ENCODE data around the gene CALML3. TPM values are rescaled to one million over a fixed set of nuclear protein-coding genes. Genes with fewer than 3 reads are reported as not detected.

Gene CALML3
- total RNA-seq, 2 experiments from 2014 or later = not detected

GRCh38 chr10:5540891-5541290 lies 16.1 kb downstream of the CALML3 start:
- Histone ChIP-seq H3K9me3 (ENCODE audit: low read length) (peaks cover 10% of the 10 kb centered on the region), H2AFZ (ENCODE audit: low read length) (no peak overlapping the region), H4K20me1 (ENCODE audit: insufficient read depth, low read length) (no peaks in the 10 kb centered on the region), H3K27ac (ENCODE audit: low read depth, low read length, poor library complexity, severe bottlenecking) (no peak overlapping the region), H3K4me2 (ENCODE audit: low read length) (no peak overlapping the region), H3K9me2 (ENCODE audit: insufficient read depth, low read length) (no peaks in the 10 kb centered on the region), H3K36me3 (ENCODE audit: insufficient read depth, low read length) (no peaks in the 10 kb centered on the region), H3K4me3 (ENCODE audit: low read depth, low read length, poor library complexity, severe bottlenecking) (no peak overlapping the region), H3K79me2 (ENCODE audit: insufficient read depth, low read depth, low read length) (no peaks in the 10 kb centered on the region), H3K4me1 (ENCODE audit: insufficient read depth, low read length, poor library complexity, severe bottlenecking) (no peaks in the 10 kb centered on the region)
- CTCF ChIA-PET (ENCODE audit: unreplicated experiment) = no interaction called here
- no TSS peak for BruUV-seq (replicated peaks)
- intact Hi-C loops (cut with micrococcal nuclease; ENCODE audit: unreplicated experiment) = no loop called here
- TF ChIP-seq, protein P1, sequence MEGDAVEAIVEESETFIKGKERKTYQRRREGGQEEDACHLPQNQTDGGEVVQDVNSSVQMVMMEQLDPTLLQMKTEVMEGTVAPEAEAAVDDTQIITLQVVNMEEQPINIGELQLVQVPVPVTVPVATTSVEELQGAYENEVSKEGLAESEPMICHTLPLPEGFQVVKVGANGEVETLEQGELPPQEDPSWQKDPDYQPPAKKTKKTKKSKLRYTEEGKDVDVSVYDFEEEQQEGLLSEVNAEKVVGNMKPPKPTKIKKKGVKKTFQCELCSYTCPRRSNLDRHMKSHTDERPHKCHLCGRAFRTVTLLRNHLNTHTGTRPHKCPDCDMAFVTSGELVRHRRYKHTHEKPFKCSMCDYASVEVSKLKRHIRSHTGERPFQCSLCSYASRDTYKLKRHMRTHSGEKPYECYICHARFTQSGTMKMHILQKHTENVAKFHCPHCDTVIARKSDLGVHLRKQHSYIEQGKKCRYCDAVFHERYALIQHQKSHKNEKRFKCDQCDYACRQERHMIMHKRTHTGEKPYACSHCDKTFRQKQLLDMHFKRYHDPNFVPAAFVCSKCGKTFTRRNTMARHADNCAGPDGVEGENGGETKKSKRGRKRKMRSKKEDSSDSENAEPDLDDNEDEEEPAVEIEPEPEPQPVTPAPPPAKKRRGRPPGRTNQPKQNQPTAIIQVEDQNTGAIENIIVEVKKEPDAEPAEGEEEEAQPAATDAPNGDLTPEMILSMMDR (conservative IDR thresholded peaks at IDR 0.05; ENCODE audit: low read length) = no peak
- no peak for TF ChIP-seq EZH2phosphoT487 (IDR thresholded peaks at IDR 0.05; ENCODE audit: borderline replicate concordance, low read depth, low read length)
- DNase-seq (ENCODE audit: low spot score) = no peak
- POLR2A ChIA-PET = no interaction called here

- H3K4me1 ChIP-seq (ENCODE audit: insufficient read depth, low read length, poor library complexity, severe bottlenecking) = no peaks in the 10 kb centered on the region
- TF ChIP-seq, protein P1 (conservative IDR thresholded peaks at IDR 0.05; ENCODE audit: low read length) = no peak
- TF ChIP-seq EZH2phosphoT487 (IDR thresholded peaks at IDR 0.05; ENCODE audit: borderline replicate concordance, low read depth, low read length) = no peak
- no peak overlapping the region for H3K4me2 ChIP-seq (ENCODE audit: low read length)
- intact Hi-C loops (cut with micrococcal nuclease; ENCODE audit: unreplicated experiment) = no loop called here
- BruUV-seq (replicated peaks) = no TSS peak
- no peaks in the 10 kb centered on the region for H4K20me1 ChIP-seq (ENCODE audit: insufficient read depth, low read length)
- H2AFZ ChIP-seq (ENCODE audit: low read length) = no peak overlapping the region
- no peak for DNase-seq (ENCODE audit: low spot score)
- no peaks in the 10 kb centered on the region for H3K36me3 ChIP-seq (ENCODE audit: insufficient read depth, low read length)
- ChIA-PET CTCF (ENCODE audit: unreplicated experiment) (no interaction called here), POLR2A (no interaction called here)
- peaks cover 10% of the 10 kb centered on the region for H3K9me3 ChIP-seq (ENCODE audit: low read length)
- no peaks in the 10 kb centered on the region for H3K9me2 ChIP-seq (ENCODE audit: insufficient read depth, low read length)
- H3K79me2 ChIP-seq (ENCODE audit: insufficient read depth, low read depth, low read length) = no peaks in the 10 kb centered on the region
- no peak overlapping the region for H3K4me3 ChIP-seq (ENCODE audit: low read depth, low read length, poor library complexity, severe bottlenecking)
- H3K27ac ChIP-seq (ENCODE audit: low read depth, low read length, poor library complexity, severe bottlenecking) = no peak overlapping the region
Observed at GRCh38 chr10:5542100-5542499, 17.3 kb downstream of the CALML3 start.

DNA sequence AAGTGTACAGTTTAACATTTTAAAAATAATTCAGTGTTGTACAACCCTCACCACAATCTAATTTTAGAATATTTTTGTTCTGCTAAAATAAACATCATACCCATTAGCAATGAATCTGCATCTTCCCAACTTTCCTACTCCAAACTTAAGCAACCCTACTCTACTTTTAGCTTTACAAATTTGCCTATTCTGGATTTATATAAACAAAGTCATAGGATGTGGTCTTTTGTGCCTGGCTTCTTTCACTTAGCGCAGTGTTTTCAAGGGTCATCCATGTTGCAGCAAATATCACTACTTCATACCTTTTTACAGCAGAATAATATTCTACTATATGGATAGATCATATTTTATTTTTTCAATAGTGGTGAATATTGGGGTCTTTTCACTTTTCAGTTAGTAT lies 18.9 kb downstream of the CALML3 start:
- no peak overlapping the region for H3K4me2 ChIP-seq (ENCODE audit: low read length)
- H3K36me3 ChIP-seq (ENCODE audit: insufficient read depth, low read length) = no peaks in the 10 kb centered on the region
- peaks cover 10% of the 10 kb centered on the region for H3K9me3 ChIP-seq (ENCODE audit: low read length)
- no peaks in the 10 kb centered on the region for H4K20me1 ChIP-seq (ENCODE audit: insufficient read depth, low read length)
- H2AFZ ChIP-seq (ENCODE audit: low read length) = no peak overlapping the region
- no peak for DNase-seq (ENCODE audit: low spot score)
- intact Hi-C loops (cut with micrococcal nuclease; ENCODE audit: unreplicated experiment) = no loop called here
- CTCF ChIA-PET (ENCODE audit: unreplicated experiment) = no interaction called here
- TF ChIP-seq, protein P1 (conservative IDR thresholded peaks at IDR 0.05; ENCODE audit: low read length) = no peak
- no peak for TF ChIP-seq EZH2phosphoT487 (IDR thresholded peaks at IDR 0.05; ENCODE audit: borderline replicate concordance, low read depth, low read length)
- H3K27ac ChIP-seq (ENCODE audit: low read depth, low read length, poor library complexity, severe bottlenecking) = no peak overlapping the region
- no TSS peak for BruUV-seq (replicated peaks)
- POLR2A ChIA-PET = no interaction called here
- no peaks in the 10 kb centered on the region for H3K9me2 ChIP-seq (ENCODE audit: insufficient read depth, low read length)
- no peak overlapping the region for H3K4me3 ChIP-seq (ENCODE audit: low read depth, low read length, poor library complexity, severe bottlenecking)
- H3K79me2 ChIP-seq (ENCODE audit: insufficient read depth, low read depth, low read length) = no peaks in the 10 kb centered on the region
- H3K4me1 ChIP-seq (ENCODE audit: insufficient read depth, low read length, poor library complexity, severe bottlenecking) = no peaks in the 10 kb centered on the region
